BLaER1 treated with 17β-estradiol and CSF1 and Interleukin-3, amounts not matched to agents 10 nM and 100 nM (cell line): Measurements from ENCODE around the gene ADAMTS1.

Experiments
- H3K27ac ChIP-seq, 11 experiments: shearing (Covaris generic); formaldehyde crosslinking; 2 replicates each; pipeline ENCODE4 v1.8.1; 2022
- H3K27me3 ChIP-seq, 11 experiments: shearing (Covaris generic); formaldehyde crosslinking; 2 replicates each; pipeline ENCODE4 v1.8.1; 2022
- H3K36me3 ChIP-seq, 11 experiments: shearing (Covaris generic); formaldehyde crosslinking; 2 replicates each; pipeline ENCODE4 v1.8.1; 2022
- H3K4me1 ChIP-seq, 10 experiments: shearing (Covaris generic); formaldehyde crosslinking; 2 replicates each; pipeline ENCODE4 v1.8.1; 2022
- H3K4me2 ChIP-seq, 11 experiments: shearing (Covaris generic); formaldehyde crosslinking; 2 replicates each; pipeline ENCODE4 v1.8.1; 2022
- H3K4me3 ChIP-seq, 10 experiments: shearing (Covaris generic); formaldehyde crosslinking; 2 replicates each; pipeline ENCODE4 v1.8.1; 2022
- H3K9ac ChIP-seq, 11 experiments: shearing (Covaris generic); formaldehyde crosslinking; 2 replicates each; pipeline ENCODE4 v1.8.1; 2022
- H3K9me3 ChIP-seq, 11 experiments: shearing (Covaris generic); formaldehyde crosslinking; replicated peaks in 1 of 11; 2 replicates each; pipeline ENCODE4 v1.8.1; 2022
- H4K20me1 ChIP-seq, 11 experiments: shearing (Covaris generic); formaldehyde crosslinking; 2 replicates each; pipeline ENCODE4 v1.8.1; 2022
- Cebpa-rat ChIP-seq, 11 experiments: shearing (Covaris generic); IDR thresholded peaks; 2 replicates each; pipeline ENCODE4 v1.8.1; 2022

The ADAMTS1 gene

GRCh38 chr21:26840912-26841311 lies 4.3 kb downstream of the ADAMTS1 start:
- H4K20me1 ChIP-seq = no peaks in the 10 kb centered on the region
- no peak overlapping the region for H3K27ac ChIP-seq
- H3K4me2 ChIP-seq = peak overlapping the region in 8 of 11 experiments; percentile 36 to 74 (median 56); a peak in 12 of 22 replicates
- H3K4me3 ChIP-seq = no peak overlapping the region
- peaks cover 0 to 43% (median 30%) of the 10 kb centered on the region in 11 experiments; a peak in 16 of 22 replicates for H3K36me3 ChIP-seq
- no peak for TF ChIP-seq Cebpa-rat (IDR thresholded peaks at IDR 0.05)
- H3K9ac ChIP-seq = no peak overlapping the region
- H3K9me3 ChIP-seq = peaks cover 25 to 49% (median 37%) of the 10 kb centered on the region in 11 experiments
- peaks cover 0 to 3% (median 0%) of the 10 kb centered on the region in 11 experiments; a peak in 1 of 22 replicates for H3K27me3 ChIP-seq
- H3K4me1 ChIP-seq = peaks cover 5 to 34% (median 25%) of the 10 kb centered on the region in 10 experiments; a peak in 19 of 20 replicates

GRCh38 chr21:26840201-26840600 lies 5.0 kb downstream of the ADAMTS1 start:
- Histone ChIP-seq H3K27me3 (0 out of 22 replicates have a peak, but pooled peaks cover 0 to 3% (median 0%) of the 10 kb centered on the region in 11 experiments), H3K36me3 (peaks cover 0 to 43% (median 30%) of the 10 kb centered on the region in 11 experiments; a peak in 16 of 22 replicates), H3K9me3 (peaks cover 23 to 42% (median 34%) of the 10 kb centered on the region in 11 experiments), H4K20me1 (no peaks in the 10 kb centered on the region), H3K27ac (0 out of 22 replicates have a peak overlapping the region, but pooled peaks of 1 of the 11 experiments have one; percentile 23), H3K4me1 (peaks cover 8 to 38% (median 28%) of the 10 kb centered on the region in 10 experiments), H3K4me2 (peak overlapping the region in 10 of 11 experiments; percentile 17 to 74 (median 56); a peak in 18 of 22 replicates), H3K9ac (no peak overlapping the region), H3K4me3 (no peak overlapping the region)
- TF ChIP-seq Cebpa-rat (IDR thresholded peaks at IDR 0.05) = no peak

GRCh38 chr21:26837539-26837938 lies 7.7 kb downstream of the ADAMTS1 start:
- Histone ChIP-seq H4K20me1 (no peaks in the 10 kb centered on the region), H3K4me3 (no peak overlapping the region), H3K36me3 (peaks cover 0 to 43% (median 30%) of the 10 kb centered on the region in 11 experiments; a peak in 16 of 22 replicates), H3K4me1 (peaks cover 6 to 36% (median 27%) of the 10 kb centered on the region in 10 experiments; a peak in 19 of 20 replicates), H3K27me3 (0 out of 22 replicates have a peak, but pooled peaks cover 0 to 3% (median 0%) of the 10 kb centered on the region in 11 experiments), H3K9me3 (peaks cover 8 to 18% (median 10%) of the 10 kb centered on the region in 11 experiments; a peak in 14 of 22 replicates), H3K4me2 (no peak overlapping the region), H3K27ac (no peak overlapping the region), H3K9ac (no peak overlapping the region)
- TF ChIP-seq Cebpa-rat (IDR thresholded peaks at IDR 0.05) = no peak

GRCh38 chr21:26836528-26836927 lies 8.7 kb downstream of the ADAMTS1 start:
- Histone ChIP-seq H3K27ac (no peak overlapping the region), H3K36me3 (peaks cover 0 to 36% (median 23%) of the 10 kb centered on the region in 11 experiments; a peak in 16 of 22 replicates), H3K4me2 (0 out of 22 replicates have a peak overlapping the region, but pooled peaks of 1 of the 11 experiments have one; percentile 20), H3K4me3 (no peak overlapping the region), H3K27me3 (0 out of 22 replicates have a peak, but pooled peaks cover 0 to 3% (median 0%) of the 10 kb centered on the region in 11 experiments), H3K9ac (no peak overlapping the region), H3K4me1 (peaks cover 6 to 31% (median 22%) of the 10 kb centered on the region in 10 experiments; a peak in 19 of 20 replicates), H3K9me3 (peaks cover 0 to 8% (median 2%) of the 10 kb centered on the region in 11 experiments; a peak in 8 of 22 replicates), H4K20me1 (no peaks in the 10 kb centered on the region)
- TF ChIP-seq Cebpa-rat (IDR thresholded peaks at IDR 0.05) = no peak

- Histone ChIP-seq H3K9ac (no peak overlapping the region), H3K27me3 (0 out of 22 replicates have a peak, but pooled peaks cover 0 to 3% (median 0%) of the 10 kb centered on the region in 11 experiments), H3K4me2 (no peak overlapping the region), H3K27ac (no peak overlapping the region), H3K4me1 (peaks cover 6 to 27% (median 21%) of the 10 kb centered on the region in 10 experiments; a peak in 19 of 20 replicates), H4K20me1 (no peaks in the 10 kb centered on the region), H3K36me3 (peaks cover 0 to 30% (median 21%) of the 10 kb centered on the region in 11 experiments; a peak in 16 of 22 replicates), H3K9me3 (peaks cover 0 to under 1% (median 0%) of the 10 kb centered on the region in 11 experiments; a peak in 2 of 22 replicates), H3K4me3 (no peak overlapping the region)
- TF ChIP-seq Cebpa-rat (IDR thresholded peaks at IDR 0.05) = no peak
Observed at GRCh38 chr21:26835714-26836265, 9.4 kb downstream of the ADAMTS1 start.

- no peak for TF ChIP-seq Cebpa-rat (IDR thresholded peaks at IDR 0.05)
Observed at GRCh38 chr21:26835027-26835713, 10.0 kb downstream of the ADAMTS1 start.

GRCh38 chr21:26834181-26834905 lies 10.9 kb downstream of the ADAMTS1 start:
- Histone ChIP-seq H4K20me1 (no peaks in the 10 kb centered on the region), H3K27ac (no peak overlapping the region), H3K9me3 (no peaks in the 10 kb centered on the region; a peak in 1 of 22 replicates), H3K4me3 (no peak overlapping the region), H3K36me3 (peaks cover 0 to 29% (median 17%) of the 10 kb centered on the region in 11 experiments; a peak in 16 of 22 replicates), H3K9ac (no peak overlapping the region), H3K4me1 (peaks cover 0 to 12% (median 9%) of the 10 kb centered on the region in 10 experiments; a peak in 16 of 20 replicates), H3K4me2 (no peak overlapping the region), H3K27me3 (no peaks in the 10 kb centered on the region)
- no peak for TF ChIP-seq Cebpa-rat (IDR thresholded peaks at IDR 0.05)

More at GRCh38 chr21:26835027-26835713, 10.0 kb downstream of the ADAMTS1 start:
- Histone ChIP-seq H3K4me2 (peak overlapping the region in 5 of 11 experiments; percentile 13 to 47 (median 18); a peak in 5 of 22 replicates), H3K4me3 (no peak overlapping the region), H3K9me3 (no peaks in the 10 kb centered on the region; a peak in 1 of 22 replicates), H3K36me3 (peaks cover 0 to 30% (median 20%) of the 10 kb centered on the region in 11 experiments; a peak in 16 of 22 replicates), H3K27ac (no peak overlapping the region), H3K27me3 (0 out of 22 replicates have a peak, but pooled peaks cover 0 to 2% (median 0%) of the 10 kb centered on the region in 11 experiments), H3K9ac (no peak overlapping the region), H4K20me1 (no peaks in the 10 kb centered on the region), H3K4me1 (peaks cover 5 to 20% (median 16%) of the 10 kb centered on the region in 10 experiments; a peak in 19 of 20 replicates)

GRCh38 chr21:26833460-26833939 lies 11.7 kb downstream of the ADAMTS1 start:
- no peaks in the 10 kb centered on the region; a peak in 1 of 22 replicates for H3K9me3 ChIP-seq
- no peaks in the 10 kb centered on the region for H4K20me1 ChIP-seq
- no peak for TF ChIP-seq Cebpa-rat (IDR thresholded peaks at IDR 0.05)
- H3K36me3 ChIP-seq = peaks cover 0 to 21% (median 11%) of the 10 kb centered on the region in 11 experiments; a peak in 13 of 22 replicates
- no peak overlapping the region for H3K27ac ChIP-seq
- no peaks in the 10 kb centered on the region for H3K27me3 ChIP-seq
- H3K4me2 ChIP-seq = no peak overlapping the region
- H3K9ac ChIP-seq = no peak overlapping the region
- no peak overlapping the region for H3K4me3 ChIP-seq
- H3K4me1 ChIP-seq = peaks cover 0 to 12% (median 8%) of the 10 kb centered on the region in 10 experiments; a peak in 14 of 20 replicates
